ENCODE measurements around the gene ACAN.

Gene ACAN

DNA sequence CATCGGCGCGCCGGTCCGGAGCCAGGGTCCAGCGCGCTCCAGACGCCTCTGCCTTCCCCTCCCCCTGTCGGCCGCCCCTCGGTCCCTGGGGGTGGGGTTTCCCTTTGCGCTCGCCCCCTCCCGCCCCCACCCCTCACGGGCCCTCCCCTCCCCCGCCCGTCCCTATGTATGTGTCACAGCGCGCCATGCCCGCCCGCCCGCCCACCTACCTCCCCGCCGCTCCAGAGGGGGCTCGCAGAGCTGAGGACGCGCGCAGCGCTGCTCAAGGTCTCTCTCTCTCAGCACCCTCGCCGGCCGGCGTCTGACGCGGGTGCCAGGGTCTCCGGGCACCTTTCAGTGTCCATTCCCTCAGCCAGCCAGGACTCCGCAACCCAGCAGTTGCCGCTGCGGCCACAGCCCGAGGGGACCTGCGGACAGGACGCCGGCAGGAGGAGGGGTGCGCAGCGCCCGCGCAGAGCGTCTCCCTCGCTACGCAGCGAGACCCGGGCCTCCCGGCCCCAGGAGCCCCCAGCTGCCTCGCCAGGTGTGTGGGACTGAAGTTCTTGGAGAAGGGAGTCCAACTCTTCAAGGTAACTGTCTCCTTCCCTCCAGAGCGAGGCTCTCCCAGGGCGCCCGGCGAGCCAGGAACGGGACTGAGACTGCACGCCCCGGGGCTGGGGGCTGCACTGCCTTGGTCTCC is at the start of gene ACAN:
Gene ACAN, plus strand, starts transcription at position 196 of the 679 bp plus-strand sequence. CDS start 32,771 bp downstream, outside the sequence.
- no peak for DNase-seq (ENCODE audit: low read depth in 2 of 2)

DNA sequence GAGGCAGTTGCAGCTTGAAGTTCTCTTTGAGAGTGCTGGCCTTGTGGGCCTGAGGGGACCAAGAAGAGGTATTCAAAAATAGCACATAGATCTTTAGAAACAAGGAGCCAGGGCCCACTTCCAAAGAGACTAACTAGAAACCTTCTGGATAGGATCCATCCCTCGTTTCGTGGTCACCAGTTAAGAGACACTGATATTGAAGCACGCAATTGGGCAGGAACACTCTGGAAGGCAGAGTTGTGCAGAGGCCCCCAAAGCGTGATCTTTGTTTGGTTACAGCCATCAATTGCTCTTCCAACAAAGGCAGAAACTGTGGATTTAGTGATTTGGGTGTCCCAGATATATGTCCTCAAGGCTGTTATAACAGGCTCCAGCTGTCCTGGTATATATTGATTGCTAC is 46.7 kb upstream of the ACAN start:
- no peak for DNase-seq (ENCODE audit: low read depth in 2 of 2)

DNA sequence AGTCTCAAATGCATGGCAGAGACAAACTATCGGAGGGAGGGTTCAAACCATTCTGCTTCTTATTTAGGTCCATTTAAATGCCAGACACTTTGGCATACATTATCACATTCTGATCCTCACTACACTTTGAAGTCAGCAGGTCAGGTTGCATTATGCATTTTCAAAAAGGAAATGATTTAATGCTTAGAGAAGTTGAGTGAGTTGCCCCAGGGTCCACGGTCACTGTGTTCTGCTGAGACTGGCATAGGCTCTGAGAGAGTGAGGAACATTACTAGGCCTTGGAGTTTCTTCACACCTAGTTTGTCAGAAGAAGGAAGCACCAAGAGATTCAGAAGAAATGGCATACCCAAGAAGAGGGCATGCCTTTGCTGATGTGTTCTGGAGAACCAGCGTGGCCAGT is 46.3 kb upstream of the ACAN start:
- no peak for DNase-seq (ENCODE audit: low read depth in 2 of 2)

DNA sequence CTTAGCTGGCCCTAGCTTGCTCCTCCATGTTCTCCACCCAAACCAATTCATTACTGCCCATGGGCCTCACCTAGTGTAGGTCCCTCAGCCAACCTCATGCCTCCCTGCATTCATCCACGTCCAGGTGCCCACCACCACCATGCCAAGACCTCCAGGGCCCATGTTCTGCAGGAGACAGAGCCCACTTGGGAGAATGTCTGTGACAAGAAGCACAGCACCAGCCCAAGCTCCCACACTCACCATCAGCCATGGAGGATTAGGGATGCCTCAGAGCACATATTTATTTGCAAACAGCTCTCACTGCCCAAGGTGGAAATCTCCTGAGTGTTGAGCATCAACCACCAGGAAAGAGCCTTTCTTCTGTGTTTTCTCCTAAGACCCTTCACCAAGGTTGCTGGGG is 43.4 kb upstream of the ACAN start:
- DNase-seq (ENCODE audit: low read depth in 2 of 2), result no peak

DNA sequence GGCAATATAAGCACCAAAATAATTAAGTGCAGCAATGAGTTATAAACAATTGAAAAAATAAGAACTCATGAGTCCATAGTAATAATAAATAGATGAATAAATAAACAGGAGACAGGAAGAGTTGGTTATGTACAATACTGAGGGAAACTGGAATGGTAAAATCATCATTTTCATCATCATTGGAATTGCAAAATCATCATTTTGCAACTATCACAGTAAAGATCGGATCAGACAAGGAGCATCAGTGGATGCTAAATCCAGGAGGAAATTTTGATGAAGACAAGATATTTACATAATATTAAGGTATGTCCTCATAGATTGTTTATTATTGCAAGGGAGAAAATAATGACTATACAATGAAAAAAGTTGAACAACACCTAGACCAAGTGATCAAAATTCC is 38.8 kb upstream of the ACAN start:
- no peak for DNase-seq (ENCODE audit: low read depth in 2 of 2)

DNA sequence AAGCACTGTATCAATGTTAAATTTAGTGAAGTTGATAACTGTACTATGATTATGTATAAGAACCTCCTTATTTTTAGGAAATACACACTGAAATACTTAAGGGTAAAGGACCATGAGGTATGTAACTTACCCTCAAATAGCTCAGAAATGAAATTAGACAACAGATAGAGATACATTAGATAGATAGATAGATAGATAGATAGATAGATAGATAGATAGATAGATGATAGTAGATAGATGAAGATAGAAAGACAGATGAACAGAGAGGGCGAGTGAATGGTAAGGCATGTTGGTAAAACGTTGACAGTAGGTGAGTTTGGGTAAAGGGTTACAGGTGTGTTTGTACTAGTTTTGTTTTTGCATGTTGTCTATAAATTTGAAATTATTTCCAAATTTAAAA is 38.0 kb upstream of the ACAN start:
- no peak for DNase-seq (ENCODE audit: low read depth in 2 of 2)

DNA sequence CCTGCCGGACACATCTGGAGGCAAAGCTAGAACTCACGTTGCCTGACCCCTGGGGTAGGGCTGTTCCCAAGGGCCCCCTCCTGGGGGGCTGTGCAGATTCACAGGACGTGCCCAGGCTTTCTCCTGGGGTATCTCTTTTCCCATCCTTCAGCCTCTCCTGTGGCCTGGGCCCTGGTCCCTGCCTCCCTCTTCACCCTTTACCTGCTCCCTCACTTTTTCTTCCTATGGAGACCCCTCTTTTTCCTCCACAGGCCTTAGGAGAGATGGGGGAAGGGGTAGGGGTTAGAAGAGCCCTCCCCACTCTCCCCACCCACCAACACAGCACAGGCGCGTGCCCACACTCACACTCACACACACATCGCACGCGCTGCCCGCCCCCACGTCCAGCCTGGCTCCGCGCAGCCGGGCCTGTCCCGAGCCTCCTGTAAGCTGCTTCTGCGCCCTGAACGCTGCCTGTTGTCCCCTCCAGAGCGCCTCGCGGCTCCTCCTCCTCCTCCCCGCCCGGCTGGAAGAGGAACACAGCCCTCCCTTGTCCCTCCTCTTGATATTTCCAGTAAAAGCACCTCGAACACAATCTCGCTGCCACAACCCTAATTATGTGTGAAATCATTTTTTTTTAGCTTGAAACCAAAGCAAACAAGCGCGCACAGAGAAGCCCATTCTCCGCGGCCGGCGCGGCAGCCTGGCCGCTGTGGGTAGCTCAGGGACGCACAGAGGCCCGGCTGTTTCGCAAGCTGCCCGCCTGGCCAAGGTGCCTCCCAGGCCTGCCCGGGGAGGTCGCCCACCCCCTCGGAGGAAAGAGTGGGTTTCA is 33.9 kb upstream of the ACAN start:
- no peak for DNase-seq (ENCODE audit: low read depth in 2 of 2)

DNA sequence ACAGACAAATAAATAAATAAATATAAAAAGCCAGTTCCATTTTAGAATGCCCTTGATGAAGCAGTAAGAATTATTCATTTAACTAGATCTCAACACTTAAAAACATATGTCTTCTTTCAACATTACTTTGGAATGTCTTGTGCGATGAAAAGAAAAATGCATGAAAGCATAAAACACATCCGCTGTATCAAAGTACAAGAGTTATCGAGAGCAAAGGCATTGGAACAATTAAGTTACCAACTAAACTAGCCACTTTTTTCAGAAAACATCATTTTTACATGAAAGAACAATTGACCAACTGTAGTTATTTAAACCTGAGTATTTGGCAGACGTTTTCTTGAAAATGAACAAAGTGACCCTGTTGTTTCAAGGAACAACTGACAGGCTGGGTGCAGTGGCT is 27.5 kb upstream of the ACAN start:
- no peak for DNase-seq (ENCODE audit: low read depth in 2 of 2)

DNA sequence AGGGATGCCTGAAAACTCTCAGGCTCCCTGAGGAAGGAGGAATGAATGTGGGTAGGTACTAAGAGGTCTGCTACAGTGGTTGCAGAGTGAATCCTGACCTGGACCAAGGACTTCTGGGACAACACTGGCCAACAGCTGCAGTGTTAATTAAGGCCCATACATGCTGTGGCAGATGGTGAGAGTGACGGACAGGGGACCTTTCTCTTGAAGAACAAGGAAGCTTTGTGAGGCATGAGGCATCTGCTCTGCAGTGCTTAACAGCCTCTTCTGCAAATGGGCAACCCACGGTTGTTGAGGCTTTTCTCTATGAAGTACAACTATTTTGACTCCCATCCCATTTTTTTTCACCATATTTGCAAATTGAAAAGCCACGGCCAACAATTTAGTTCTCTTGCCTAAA is 26.6 kb upstream of the ACAN start:
- no peak for DNase-seq (ENCODE audit: low read depth in 2 of 2)

DNA sequence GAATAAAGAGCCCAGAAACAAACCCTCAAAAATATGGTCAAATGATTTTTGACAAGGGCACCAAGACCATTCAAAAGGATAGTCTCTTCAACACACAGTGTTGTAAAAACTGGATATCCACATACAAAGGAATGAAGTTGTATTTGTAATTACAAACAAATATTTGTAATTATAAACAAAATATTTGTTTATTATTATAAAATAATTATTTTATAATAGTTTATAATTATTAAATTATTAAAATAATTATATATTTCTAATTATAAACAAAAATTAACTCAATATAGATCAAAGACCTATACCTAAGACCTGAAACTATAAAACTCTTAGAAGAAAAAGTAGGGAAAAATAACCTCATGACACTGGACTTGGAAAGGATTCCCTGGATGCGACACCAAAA is 23.3 kb upstream of the ACAN start:
- DNase-seq (ENCODE audit: low read depth in 2 of 2), result no peak

DNA sequence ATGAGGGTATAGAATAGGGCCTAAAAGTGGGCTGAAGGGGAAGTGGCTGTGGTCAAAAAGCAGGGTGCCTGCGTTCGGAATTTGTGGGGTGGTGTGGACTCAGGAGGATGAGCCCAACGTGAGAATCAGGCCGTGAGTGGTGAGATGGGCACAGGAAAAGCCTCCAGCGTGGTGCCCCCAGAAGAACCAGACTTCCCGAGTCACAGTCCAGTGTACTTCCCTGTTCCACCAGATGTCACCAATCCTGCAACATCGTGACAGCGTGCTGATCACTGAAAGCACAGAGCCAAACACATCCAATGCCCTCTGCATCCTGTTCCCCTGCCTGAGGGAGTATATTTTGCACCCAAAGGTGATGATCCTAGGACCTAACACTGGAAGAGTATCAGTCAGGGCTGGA is 20.8 kb upstream of the ACAN start:
- DNase-seq (ENCODE audit: low read depth in 2 of 2), result no peak

DNA sequence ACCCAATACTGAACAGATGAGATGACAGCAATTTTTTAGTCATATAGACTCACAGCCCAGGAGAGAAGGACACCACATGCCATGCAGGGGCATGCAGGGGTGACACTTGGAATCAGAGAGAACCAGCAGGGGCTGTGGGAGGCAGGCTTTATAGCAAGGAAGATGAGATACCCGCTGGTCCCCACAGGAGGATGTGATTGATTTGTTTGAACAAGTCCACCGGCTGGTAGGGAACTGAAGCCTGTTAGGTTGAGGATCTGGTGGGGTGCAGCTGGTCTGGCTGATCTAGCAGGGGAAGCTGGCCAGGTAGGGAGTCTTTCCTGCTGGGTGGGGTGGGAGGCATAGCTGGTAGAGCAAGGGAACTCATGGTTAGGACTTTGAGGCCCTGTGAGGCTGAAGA is 18.0 kb upstream of the ACAN start:
- DNase-seq (ENCODE audit: low read depth in 2 of 2), result no peak

DNA sequence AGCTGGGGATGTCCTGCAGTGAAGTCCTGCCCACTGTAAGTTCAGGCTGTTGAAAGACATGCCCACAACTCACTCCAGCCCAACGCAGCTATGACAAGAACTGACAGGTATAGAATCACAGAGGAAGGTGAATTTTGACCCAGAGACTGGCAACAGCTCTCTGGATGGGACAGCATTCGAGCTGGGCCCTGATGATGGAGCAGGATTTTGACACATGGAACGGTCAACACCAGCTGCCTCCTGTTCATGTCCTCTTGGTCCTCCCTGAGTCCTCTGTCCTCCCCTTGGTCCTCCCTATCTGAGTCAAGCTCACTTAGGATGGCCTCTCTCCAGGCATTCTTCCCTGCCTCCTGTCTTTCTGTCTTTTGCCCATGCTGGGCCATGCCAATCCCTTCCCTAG is 15.2 kb upstream of the ACAN start:
- no peak for DNase-seq (ENCODE audit: low read depth in 2 of 2)

DNA sequence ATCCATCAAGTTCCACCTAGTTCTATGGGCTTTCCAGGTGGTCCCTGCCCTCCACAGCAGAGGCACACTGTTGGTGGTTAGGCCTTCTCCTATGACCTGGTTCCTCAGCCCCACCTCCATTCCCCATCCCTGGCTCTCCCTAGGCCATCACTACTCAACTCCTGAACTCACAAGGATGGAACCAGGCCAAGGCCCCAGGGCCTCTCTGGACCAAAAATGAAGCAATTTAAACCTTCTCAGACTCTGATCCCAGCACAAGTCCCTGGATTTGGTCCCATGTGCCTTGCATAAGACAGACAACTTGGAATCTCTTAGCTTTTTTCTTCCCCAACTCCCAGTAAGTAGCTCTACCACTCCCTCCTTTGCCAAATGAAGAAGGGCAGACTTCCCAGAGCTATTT is 14.4 kb upstream of the ACAN start:
- no peak for DNase-seq (ENCODE audit: low read depth in 2 of 2)

DNA sequence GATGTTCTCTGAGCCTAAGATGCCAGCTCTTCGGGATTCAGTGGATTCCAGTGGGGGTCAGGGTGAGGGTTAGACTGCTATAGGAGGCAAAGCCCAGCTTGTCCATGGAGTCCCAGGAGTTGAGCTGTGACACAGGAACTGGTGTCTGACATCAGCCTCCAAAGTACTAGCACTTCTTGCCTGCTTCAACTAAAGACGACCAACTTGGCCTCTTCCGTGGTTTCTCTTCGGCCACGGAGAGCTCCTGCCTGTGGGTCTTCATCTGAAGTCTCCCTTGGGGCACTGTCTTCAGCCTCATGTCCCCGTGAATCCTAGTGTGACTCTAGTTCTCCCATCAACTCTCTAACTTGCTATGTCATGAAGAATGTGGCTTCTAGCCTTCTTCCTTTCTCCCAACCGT is 12.8 kb upstream of the ACAN start:
- DNase-seq (ENCODE audit: low read depth in 2 of 2), result no peak

DNA sequence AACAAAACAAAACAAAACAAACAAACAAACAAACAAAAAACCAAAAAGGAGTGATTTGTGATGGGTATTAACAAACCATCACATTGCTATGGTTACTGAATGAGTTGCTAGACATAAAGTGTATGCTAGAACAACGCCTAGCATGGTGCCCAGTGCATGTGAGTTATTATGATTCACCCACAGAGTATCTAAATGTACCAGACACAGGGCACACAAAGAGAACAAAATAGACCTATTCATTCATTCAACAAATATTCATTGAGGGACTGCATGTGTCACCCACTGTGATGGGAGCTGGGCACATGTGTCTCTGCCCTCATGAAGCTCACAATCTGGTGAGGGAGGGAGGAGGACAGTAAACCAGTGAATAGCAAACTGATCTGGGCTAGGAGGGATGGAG is 11.6 kb upstream of the ACAN start:
- no peak for DNase-seq (ENCODE audit: low read depth in 2 of 2)

DNA sequence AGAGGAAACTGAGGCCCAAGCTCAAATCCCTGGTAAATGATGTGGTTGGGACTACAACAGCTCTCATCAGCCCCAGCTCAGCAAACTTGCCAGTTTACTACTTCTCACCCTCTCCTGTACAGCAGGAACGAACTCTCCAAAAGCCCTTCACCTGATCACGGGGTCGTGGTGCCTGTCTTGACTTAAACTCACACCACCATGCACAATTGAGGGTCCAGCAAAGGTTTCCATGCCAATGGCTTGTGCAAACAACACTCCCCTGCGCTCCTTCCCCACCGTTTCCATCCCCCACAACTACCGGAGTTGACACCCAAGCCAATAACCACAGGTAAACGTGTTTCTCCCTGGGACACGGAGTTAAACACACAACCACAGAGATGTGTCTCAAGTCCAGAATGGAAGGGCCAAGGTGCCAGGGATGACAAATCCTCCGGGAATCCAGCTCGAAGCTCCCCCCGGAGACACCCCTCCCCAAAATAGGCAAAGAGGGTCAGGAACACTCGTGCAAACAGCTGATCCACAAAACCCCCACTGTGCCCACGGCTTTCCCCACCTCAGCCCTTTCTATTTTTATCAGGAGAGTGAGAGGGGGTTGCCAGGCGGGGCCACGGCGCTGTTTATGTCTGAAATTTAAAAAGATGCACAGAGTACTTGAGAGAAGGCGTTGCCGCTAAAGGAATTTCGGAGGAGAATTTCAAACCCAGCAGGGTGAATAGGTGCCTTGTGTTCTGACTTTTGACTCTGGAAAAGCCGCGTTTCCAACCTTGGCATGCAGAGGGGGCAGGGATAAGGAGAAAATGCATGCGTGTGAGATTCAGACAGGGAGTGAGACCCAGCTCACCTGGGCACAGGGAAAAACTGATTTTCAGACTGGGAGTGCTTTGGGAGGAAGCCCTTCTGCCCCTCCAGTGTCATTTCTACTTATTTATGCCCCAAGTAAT is 10.6 kb upstream of the ACAN start:
- DNase-seq (ENCODE audit: low read depth in 2 of 2), result no peak

DNA sequence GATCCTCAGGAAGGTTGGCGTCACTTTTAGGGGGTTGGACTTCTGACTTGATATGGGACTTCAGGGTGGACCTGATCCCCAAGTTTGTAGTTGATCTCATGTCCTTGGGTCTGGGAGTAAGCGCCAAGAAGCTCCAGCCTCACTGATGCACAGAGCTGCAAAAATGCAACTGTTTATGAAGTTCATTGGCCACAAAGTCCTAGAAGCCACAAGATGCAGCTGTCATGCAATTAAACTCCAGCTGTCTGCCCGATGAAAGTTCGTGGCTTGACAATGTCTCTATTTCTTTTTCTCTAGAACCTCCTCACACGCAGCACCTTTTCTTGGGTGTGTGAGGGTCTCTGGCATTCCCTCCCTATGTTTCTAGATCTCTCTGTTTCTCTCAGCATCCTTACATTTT is 9.2 kb upstream of the ACAN start:
- DNase-seq (ENCODE audit: low read depth in 2 of 2), result no peak

DNA sequence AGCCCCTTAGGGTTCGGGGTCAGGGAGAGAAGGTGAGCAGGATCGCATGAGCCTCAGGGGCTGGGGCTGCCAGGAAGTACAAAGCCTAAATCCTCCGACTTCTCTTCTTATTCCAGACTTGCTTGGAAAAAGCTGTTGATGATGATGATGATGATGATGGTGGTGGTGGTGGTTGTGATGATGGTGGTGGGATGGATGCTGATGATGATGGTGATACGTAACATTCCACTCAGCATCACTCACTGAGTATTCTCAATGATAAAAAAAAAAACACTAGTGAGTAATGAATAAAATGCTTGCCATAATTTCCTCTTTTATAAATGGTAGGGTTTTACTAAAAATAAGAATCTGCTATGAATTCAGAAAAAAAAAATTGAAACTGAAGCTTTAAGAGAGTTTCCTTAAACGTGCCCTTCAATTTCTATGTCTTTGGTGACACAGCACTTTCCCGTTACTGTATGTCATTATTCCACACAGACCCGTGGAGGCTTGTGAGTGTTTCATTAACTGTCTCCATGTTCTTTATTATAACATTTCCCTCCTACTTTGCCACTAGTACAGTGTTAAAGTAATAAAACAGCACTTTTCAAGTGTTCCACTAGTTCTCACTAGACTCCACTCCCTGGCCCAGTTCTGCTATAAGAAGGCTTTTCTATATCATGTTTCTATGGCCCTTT is 5.4 kb upstream of the ACAN start:
- DNase-seq (ENCODE audit: low read depth in 2 of 2), result no peak

DNA sequence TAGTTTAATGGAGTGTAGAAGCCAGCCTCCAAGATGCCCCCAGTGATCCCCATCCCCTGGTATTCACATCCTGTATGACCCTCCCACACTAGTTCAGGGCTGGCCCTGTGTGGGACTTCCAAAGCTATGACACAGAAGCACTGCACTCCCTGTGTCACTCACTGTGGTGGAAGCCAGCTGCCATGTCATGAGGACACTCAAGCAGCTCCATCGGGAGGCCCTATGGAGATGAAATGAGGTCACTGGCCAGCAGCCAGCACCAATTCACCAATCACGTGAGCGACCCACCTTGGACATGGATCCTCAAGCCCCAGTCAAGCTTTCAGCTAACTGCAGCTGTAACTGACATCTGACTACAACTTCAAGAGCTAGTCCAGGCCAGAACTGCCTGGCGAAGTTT is 3.9 kb upstream of the ACAN start:
- DNase-seq (ENCODE audit: low read depth in 2 of 2), result no peak

DNA sequence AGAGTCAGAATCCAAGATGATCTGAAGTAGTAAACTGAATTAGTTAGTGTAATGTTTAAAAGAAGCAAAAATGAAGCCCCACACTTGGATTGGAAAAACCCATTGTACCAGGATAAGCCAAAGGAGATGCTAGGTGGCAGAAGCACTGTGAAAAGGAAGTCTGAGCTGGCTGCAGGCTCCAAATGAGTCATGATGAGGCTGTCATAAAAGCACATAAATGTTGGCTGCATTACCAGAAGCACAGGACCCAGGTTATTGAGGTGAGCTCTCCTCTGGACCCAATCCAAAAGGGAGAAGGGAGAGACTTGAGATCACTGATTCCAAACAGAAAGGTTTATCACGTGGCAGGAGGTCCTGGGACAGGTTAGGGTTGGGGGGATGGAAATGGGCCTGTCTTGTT is 3.2 kb upstream of the ACAN start:
- DNase-seq (ENCODE audit: low read depth in 2 of 2), result no peak

DNA sequence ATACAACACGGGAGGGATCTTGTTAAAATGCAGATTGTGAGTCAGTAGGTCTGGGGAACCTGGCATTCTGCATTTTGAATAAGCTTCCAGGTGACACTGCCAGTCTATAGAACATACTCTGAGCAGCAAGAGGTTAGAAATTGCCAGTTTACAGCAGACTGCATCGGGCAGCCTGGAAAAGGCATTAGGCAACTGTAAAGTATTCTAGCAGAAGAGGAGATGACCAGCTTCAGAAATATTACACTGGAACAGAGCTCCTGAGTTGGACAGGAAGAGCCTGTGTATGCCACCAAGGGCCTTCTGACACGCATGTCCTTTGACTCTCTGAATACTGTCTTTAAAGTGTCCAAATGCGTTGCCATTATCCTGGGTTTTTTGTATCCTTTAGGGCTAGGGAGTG is 2.5 kb upstream of the ACAN start:
- DNase-seq (ENCODE audit: low read depth in 2 of 2), result no peak
